CD4-positive, alpha-beta T cell treated with Interleukin-6 at 100 ng/mL for 8 hours (primary cell): ENCODE results near the gene PTPRG.
A peak's percentile ranks its signal among the peaks of the same experiment; 100 is the strongest.

ENCODE experiments used
- DNase-seq: peaks from one replicate; pipeline ENCODE4 v3.0.0-alpha.2; 2020; ENCODE audit warnings: mixed read lengths, low spot score

PTPRG gene

GRCh38 chr3:62281726-62282125, 720.4 kb downstream of the PTPRG start:
- DNase-seq, result no peak

GRCh38 chr3:62284442-62284841, 723.1 kb downstream of the PTPRG start:
- DNase-seq, result no peak

GRCh38 chr3:62287392-62287927, 726.1 kb downstream of the PTPRG start:
- DNase-seq, result no peak

- no peak for DNase-seq
Observed at GRCh38 chr3:62289922-62290321, 728.6 kb downstream of the PTPRG start.

- DNase-seq, result no peak
Observed at GRCh38 chr3:62293051-62293780, 731.8 kb downstream of the PTPRG start.

- DNase-seq, result no peak
Observed at GRCh38 chr3:62295571-62295970, 734.2 kb downstream of the PTPRG start.

GRCh38 chr3:62300617-62301016, 739.2 kb downstream of the PTPRG start:
- no peak for DNase-seq

GRCh38 chr3:62312201-62312600, 750.8 kb downstream of the PTPRG start:
- no peak for DNase-seq

- no peak for DNase-seq
Observed at GRCh38 chr3:62316525-62316924, 755.2 kb downstream of the PTPRG start.

GRCh38 chr3:62318365-62318751, 757.0 kb downstream of the PTPRG start:
- no peak for DNase-seq

- peak; percentile 38 for DNase-seq
Observed at GRCh38 chr3:62318752-62319569, 757.6 kb downstream of the PTPRG start.

- DNase-seq, result no peak
Observed at GRCh38 chr3:62319570-62320243, 758.3 kb downstream of the PTPRG start.

GRCh38 chr3:62323241-62323640, 761.9 kb downstream of the PTPRG start:
- no peak for DNase-seq

GRCh38 chr3:62325896-62326295, 764.5 kb downstream of the PTPRG start:
- DNase-seq, result no peak

GRCh38 chr3:62329971-62330370, 768.6 kb downstream of the PTPRG start:
- no peak for DNase-seq

- no peak for DNase-seq
Observed at GRCh38 chr3:62332017-62332416, 770.6 kb downstream of the PTPRG start.

- no peak for DNase-seq
Observed at GRCh38 chr3:62332835-62333244, 771.5 kb downstream of the PTPRG start.

GRCh38 chr3:62335196-62335595, 773.8 kb downstream of the PTPRG start:
- DNase-seq, result no peak

- DNase-seq, result no peak
Observed at GRCh38 chr3:62343755-62344154, 782.4 kb downstream of the PTPRG start.
